Measurements from ENCODE around the gene CHCHD5. TPM values are rescaled to one million over a fixed set of nuclear protein-coding genes. Genes with fewer than 3 reads are reported as not detected.

The CHCHD5 gene
- total RNA-seq, 1 donor from 2014 or later = 35.4 TPM

DNA sequence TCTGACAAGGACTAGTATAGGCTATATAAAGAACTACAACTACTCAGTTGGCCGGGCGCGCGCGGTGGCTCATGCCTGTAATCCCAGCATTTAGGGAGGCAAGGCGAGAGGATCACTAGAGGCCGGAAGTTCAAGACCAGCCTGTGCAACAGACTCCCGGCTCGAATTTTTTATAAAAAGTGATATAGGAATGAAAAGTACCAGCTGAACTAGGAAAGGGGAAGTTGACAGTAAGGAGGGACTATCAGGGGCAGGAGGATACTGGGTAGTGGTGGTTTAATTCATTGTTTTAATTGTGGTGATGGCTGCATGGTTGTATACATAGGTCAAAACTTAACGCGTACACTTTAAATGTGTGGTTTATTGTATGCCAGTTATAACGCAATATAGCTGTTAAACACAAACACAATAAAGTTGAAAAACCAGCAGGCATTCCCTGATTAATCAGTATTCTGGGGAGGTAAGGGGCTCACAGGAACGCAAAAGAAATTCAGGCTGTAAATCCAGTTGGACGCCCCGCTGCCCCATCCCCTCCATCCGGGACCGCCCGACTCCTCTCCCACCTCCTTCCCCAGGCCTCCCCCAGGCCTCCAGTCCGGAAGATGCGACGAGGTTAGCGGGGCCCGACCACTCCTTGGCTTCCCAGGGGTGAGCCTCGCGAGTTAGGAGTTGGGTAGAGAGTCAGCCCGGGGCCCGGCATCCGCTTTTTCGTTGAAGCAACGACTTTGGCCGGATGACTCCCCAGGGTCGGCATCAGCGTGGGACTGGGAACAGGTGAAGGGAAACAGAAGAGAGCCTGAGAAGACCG is 42.9 kb upstream of the CHCHD5 start:
- Mint-ChIP-seq H3K9me3 (no peaks in the 10 kb centered on the region), H3K4me3 (no peak overlapping the region), H3K27me3 (ENCODE audit: low read depth) (no peaks in the 10 kb centered on the region), H3K36me3 (ENCODE audit: low read depth) (no peaks in the 10 kb centered on the region), H3K27ac (ENCODE audit: unreplicated experiment) (peak overlapping the region; percentile 99), H3K4me1 (peaks cover 7% of the 10 kb centered on the region)
- TF ChIP-seq, protein P1, sequence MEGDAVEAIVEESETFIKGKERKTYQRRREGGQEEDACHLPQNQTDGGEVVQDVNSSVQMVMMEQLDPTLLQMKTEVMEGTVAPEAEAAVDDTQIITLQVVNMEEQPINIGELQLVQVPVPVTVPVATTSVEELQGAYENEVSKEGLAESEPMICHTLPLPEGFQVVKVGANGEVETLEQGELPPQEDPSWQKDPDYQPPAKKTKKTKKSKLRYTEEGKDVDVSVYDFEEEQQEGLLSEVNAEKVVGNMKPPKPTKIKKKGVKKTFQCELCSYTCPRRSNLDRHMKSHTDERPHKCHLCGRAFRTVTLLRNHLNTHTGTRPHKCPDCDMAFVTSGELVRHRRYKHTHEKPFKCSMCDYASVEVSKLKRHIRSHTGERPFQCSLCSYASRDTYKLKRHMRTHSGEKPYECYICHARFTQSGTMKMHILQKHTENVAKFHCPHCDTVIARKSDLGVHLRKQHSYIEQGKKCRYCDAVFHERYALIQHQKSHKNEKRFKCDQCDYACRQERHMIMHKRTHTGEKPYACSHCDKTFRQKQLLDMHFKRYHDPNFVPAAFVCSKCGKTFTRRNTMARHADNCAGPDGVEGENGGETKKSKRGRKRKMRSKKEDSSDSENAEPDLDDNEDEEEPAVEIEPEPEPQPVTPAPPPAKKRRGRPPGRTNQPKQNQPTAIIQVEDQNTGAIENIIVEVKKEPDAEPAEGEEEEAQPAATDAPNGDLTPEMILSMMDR (conservative IDR thresholded peaks at IDR 0.05) = no peak
- DNase-seq (ENCODE audit: low read depth, low spot score) = peak; percentile 64

- Mint-ChIP-seq H3K36me3 (ENCODE audit: low read depth) (peaks cover 3% of the 10 kb centered on the region), H3K4me1 (peaks cover 7% of the 10 kb centered on the region), H3K4me3 (no peak within 1 kb of the TSS), H3K9me3 (no peaks in the 10 kb centered on the region), H3K27me3 (ENCODE audit: low read depth) (no peaks in the 10 kb centered on the region), H3K27ac (ENCODE audit: unreplicated experiment) (peak within 1 kb of the TSS; percentile 99)
- peak; percentile 69 for DNase-seq (ENCODE audit: low read depth, low spot score)
- TF ChIP-seq, protein P1 (conservative IDR thresholded peaks at IDR 0.05) = no peak
Observed at GRCh38 chr2:112542123-112542983, 42.1 kb upstream of the CHCHD5 start, which contains the start of gene POLR1B. POLR1B (plus strand) TSS chr2:112542465; CDS start chr2:112542495, 30 bp downstream.

GRCh38 chr2:112542984-112543661 is 41.3 kb upstream of the CHCHD5 start:
- Mint-ChIP-seq H3K36me3 (ENCODE audit: low read depth) (peaks cover 3% of the 10 kb centered on the region), H3K4me3 (no peak overlapping the region), H3K9me3 (no peaks in the 10 kb centered on the region), H3K27ac (ENCODE audit: unreplicated experiment) (no peak overlapping the region), H3K27me3 (ENCODE audit: low read depth) (no peaks in the 10 kb centered on the region), H3K4me1 (peaks cover 7% of the 10 kb centered on the region)
- DNase-seq (ENCODE audit: low read depth, low spot score) = no peak
- TF ChIP-seq, protein P1 (conservative IDR thresholded peaks at IDR 0.05) = no peak

- no peaks in the 10 kb centered on the region for H3K27me3 Mint-ChIP-seq (ENCODE audit: low read depth)
- TF ChIP-seq, protein P1 (conservative IDR thresholded peaks at IDR 0.05) = no peak
- peaks cover 15% of the 10 kb centered on the region for H3K36me3 Mint-ChIP-seq (ENCODE audit: low read depth)
- no peaks in the 10 kb centered on the region for H3K9me3 Mint-ChIP-seq
- H3K27ac Mint-ChIP-seq (ENCODE audit: unreplicated experiment) = no peak overlapping the region
- H3K4me1 Mint-ChIP-seq = peaks cover 8% of the 10 kb centered on the region
- DNase-seq (ENCODE audit: low read depth, low spot score) = no peak
- H3K4me3 Mint-ChIP-seq = peak overlapping the region; percentile 1
Observed at GRCh38 chr2:112547333-112547732, 37.1 kb upstream of the CHCHD5 start.

GRCh38 chr2:112548980-112549379 is 35.4 kb upstream of the CHCHD5 start:
- TF ChIP-seq, protein P1 (conservative IDR thresholded peaks at IDR 0.05) = no peak
- H3K4me1 Mint-ChIP-seq = peaks cover 8% of the 10 kb centered on the region
- H3K4me3 Mint-ChIP-seq = peak overlapping the region; percentile 2
- no peaks in the 10 kb centered on the region for H3K9me3 Mint-ChIP-seq
- no peak for DNase-seq (ENCODE audit: low read depth, low spot score)
- no peaks in the 10 kb centered on the region for H3K27me3 Mint-ChIP-seq (ENCODE audit: low read depth)
- peaks cover 15% of the 10 kb centered on the region for H3K36me3 Mint-ChIP-seq (ENCODE audit: low read depth)
- H3K27ac Mint-ChIP-seq (ENCODE audit: unreplicated experiment) = no peak overlapping the region

Data from neural crest cell (in vitro differentiated cells).